ENCODE results near the gene MFAP3L.

MFAP3L gene

DNA sequence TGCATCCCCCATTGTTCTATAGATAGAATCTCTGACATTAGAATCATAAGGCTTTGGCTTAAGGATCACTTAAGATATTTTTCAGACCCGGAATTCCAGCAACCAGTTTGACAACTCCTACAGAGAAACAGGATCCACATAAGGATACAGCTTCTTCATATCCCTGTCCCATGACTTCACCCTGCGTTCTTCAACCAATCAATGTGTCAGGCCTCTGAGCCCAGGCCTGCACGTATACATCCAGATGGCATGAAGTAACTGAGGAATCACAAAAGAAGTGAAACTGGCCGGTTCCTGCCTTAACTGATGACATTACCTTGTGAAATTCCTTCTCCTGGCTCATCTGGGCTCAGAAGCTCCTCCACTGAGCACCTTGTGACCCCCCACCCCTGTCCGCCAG, 85.1 kb downstream of the MFAP3L start:
- DNase-seq (ENCODE audit: low read depth) = no peak

- DNase-seq (ENCODE audit: low read depth) = no peak
Observed at GRCh38 chr4:169940460-169940859, 85.7 kb downstream of the MFAP3L start.
